HG02610 (cell line): ENCODE results near the gene CEP112.
"Not testable (repeated sequence)": the region's sequence is repeated elsewhere in the genome, so short reads cannot be mapped to it uniquely, and the experiment has no call there.

Experiments
- ATAC-seq: cut with Tn5 transposase; IDR thresholded peaks from one replicate; pipeline ENCODE4 v1.9.1; 2021; ENCODE audit warnings: mild to moderate bottlenecking, moderate library complexity; ENCODE audit not compliant: unreplicated experiment

CEP112 gene

GRCh38 chr17:66165537-66166123 is 26.3 kb downstream of the CEP112 start:
- no peak for ATAC-seq

GRCh38 chr17:66155055-66155454 is 36.9 kb downstream of the CEP112 start:
- not testable (repeated sequence) for ATAC-seq

GRCh38 chr17:66152756-66153155 is 39.2 kb downstream of the CEP112 start:
- ATAC-seq = no peak

GRCh38 chr17:66150708-66151107 is 41.2 kb downstream of the CEP112 start:
- no peak for ATAC-seq

- ATAC-seq = no peak
Observed at GRCh38 chr17:66149562-66149961, 42.4 kb downstream of the CEP112 start.

GRCh38 chr17:66146394-66146793 is 45.5 kb downstream of the CEP112 start:
- no peak for ATAC-seq

- no peak for ATAC-seq
Observed at GRCh38 chr17:66143657-66144282, 48.2 kb downstream of the CEP112 start.

GRCh38 chr17:66142428-66142827 is 49.5 kb downstream of the CEP112 start:
- no peak for ATAC-seq

GRCh38 chr17:66138120-66138519 is 53.8 kb downstream of the CEP112 start:
- ATAC-seq = no peak

GRCh38 chr17:66135896-66136295 is 56.0 kb downstream of the CEP112 start:
- no peak for ATAC-seq

GRCh38 chr17:66135219-66135618 is 56.7 kb downstream of the CEP112 start:
- no peak for ATAC-seq

GRCh38 chr17:66129759-66130158 is 62.2 kb downstream of the CEP112 start:
- ATAC-seq = no peak

GRCh38 chr17:66126231-66126630 is 65.7 kb downstream of the CEP112 start:
- ATAC-seq = no peak

- no peak for ATAC-seq
Observed at GRCh38 chr17:66123163-66123562, 68.8 kb downstream of the CEP112 start.

GRCh38 chr17:66115246-66115645 is 76.7 kb downstream of the CEP112 start:
- no peak for ATAC-seq

- no peak for ATAC-seq
Observed at GRCh38 chr17:66114609-66115008, 77.3 kb downstream of the CEP112 start.

GRCh38 chr17:66107731-66108130 is 84.2 kb downstream of the CEP112 start:
- ATAC-seq = no peak

GRCh38 chr17:66098040-66098439 is 93.9 kb downstream of the CEP112 start:
- ATAC-seq = no peak

- ATAC-seq = no peak
Observed at GRCh38 chr17:66094727-66095126, 97.2 kb downstream of the CEP112 start.

- no peak for ATAC-seq
Observed at GRCh38 chr17:66091445-66092080, 100.4 kb downstream of the CEP112 start.

- no peak for ATAC-seq
Observed at GRCh38 chr17:66089764-66090163, 102.2 kb downstream of the CEP112 start.

GRCh38 chr17:66088173-66088572 is 103.8 kb downstream of the CEP112 start:
- ATAC-seq = no peak
